ENCODE results near the gene MAJIN.
"Not testable (repeated sequence)": the region's sequence is repeated elsewhere in the genome, so short reads cannot be mapped to it uniquely, and the experiment has no call there.

The MAJIN gene, protein sequence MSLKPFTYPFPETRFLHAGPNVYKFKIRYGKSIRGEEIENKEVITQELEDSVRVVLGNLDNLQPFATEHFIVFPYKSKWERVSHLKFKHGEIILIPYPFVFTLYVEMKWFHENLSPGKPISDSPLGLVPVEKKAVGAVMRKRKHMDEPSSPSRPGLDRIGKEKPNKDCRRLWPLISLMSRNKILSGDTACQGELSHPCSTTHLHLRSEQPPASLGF

DNA sequence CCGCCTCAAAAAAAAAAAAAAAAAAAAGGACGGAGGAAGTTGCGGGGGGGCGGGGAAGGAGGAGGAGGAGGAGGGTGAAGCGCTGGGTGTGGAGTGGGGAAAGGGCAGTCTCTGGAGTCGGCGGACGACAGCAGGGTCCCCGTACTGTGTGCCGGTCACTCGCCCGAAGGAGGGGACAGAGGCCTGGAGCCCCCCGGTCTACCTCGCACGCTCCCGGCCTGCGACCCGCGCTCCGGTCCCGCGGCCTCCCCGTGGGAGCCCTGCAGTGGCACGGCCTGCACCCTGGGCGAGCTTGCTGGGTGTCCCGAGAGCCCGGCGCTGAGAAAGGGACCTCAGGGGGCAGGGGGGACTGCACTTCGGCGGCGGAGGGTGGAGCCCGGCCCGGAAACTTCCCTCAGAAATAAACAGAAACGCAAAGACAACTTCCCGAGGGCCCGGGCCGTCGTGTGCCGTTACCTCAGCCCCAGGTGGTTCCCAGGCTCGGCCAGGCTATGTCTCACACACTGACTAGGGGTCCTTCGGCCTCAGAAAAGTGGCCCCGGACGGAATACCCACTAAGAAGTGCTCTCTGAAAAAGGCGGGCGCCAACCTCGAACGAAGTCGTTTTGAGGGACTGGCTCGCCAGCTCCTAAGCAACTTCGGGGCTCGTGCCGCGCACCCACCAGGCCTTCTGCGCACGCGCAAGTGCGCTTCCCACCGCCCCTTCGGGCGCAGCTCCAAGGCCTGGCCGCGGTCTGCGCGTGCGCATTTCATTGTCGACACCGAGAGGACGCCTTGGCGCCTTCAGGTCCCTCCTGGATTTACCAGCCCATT, at the start of gene MAJIN:
Gene MAJIN (minus strand): TSS at position 688 of the 813 bp plus-strand sequence. CDS start 12,703 bp downstream, outside the sequence.
- DNase-seq = peak; percentile 24

- DNase-seq = no peak
Measured at GRCh38 chr11:65021509-65021908, 49.6 kb upstream of the MAJIN start.

DNA sequence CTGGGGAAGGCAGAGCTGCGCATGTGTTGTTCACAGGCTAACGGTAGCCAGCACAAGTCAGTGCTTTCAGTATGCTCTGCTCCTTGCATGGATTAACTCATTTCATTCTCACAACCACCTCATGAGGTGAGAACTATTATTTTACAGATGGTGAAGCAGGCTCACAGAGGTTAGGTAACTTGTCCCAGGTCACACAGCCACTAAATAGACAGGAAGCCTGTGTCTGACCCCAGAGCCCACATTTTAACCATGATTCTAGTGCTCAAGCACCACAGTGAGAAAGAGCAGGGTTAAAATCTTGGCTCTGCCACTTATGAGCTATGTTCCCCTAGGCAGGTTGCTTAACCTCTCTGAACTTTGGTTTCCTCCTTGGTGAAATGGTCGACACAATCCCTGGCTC, 49.1 kb upstream of the MAJIN start:
- DNase-seq = no peak

GRCh38 chr11:65019824-65020223, 47.9 kb upstream of the MAJIN start:
- DNase-seq = no peak

DNA sequence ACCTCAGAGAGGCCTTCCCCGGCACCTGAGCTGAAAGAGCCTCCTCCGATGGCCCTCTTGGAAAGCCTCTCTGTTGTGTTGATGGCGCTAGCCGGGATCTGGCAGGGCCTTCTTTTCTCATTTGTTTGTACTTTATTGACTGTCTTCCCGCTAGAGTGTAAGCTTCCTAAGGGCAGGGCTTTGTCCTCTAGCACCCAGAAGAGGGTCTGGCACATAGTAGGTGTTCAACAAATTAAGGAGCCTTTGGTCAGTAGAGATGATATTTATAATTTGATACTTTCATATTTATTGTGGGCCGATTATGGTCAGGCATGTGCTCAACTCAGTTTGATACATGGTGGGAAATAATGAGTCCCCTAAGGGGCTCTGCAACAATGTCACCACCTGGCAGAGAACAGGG, 46.0 kb upstream of the MAJIN start:
- no peak for DNase-seq

DNA sequence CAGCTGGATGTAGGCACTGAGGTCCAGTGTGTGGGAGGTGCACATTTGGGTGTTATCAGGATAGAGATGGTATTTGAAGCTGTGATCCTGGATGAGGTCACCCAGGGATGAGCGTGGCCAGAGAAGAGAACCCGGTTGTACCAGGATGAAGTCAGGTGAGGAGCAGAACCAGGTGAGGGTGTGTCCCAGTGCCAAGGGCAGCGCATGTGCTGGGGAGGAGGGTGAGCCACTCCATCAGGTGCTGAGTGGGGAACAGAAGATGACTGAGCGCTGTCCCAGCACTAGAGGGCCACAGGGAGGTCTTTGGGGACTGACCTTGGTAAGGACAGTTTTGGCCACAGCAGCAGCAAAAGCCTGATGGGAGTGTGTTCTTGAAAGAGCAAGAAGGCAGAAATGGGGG, 44.8 kb upstream of the MAJIN start:
- DNase-seq = no peak

DNA sequence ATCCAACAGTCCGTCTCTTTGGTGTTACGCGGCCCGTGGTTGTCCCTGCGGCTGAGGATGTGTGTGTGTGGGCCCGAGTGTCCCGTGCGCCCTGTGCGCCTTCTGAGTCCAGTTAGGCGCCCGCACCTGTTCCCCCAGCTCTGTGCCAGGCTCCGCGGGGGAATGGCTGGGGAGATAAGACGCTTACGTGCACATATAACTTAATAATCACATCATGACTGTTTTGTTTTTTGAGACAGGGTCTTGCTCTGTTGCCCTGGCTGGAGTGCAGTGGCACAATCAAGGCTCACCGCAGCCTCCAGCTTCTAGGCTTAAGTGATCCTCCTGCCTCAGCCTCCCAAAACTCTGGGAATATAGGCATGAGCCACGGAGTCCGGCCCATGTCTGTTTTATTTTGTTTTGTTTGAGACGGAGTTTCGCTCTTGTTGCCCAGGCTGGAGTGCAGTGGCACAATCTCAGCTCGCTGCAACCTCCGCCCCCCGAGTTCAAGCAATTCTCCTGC, 42.9 kb upstream of the MAJIN start:
- DNase-seq = no peak

DNA sequence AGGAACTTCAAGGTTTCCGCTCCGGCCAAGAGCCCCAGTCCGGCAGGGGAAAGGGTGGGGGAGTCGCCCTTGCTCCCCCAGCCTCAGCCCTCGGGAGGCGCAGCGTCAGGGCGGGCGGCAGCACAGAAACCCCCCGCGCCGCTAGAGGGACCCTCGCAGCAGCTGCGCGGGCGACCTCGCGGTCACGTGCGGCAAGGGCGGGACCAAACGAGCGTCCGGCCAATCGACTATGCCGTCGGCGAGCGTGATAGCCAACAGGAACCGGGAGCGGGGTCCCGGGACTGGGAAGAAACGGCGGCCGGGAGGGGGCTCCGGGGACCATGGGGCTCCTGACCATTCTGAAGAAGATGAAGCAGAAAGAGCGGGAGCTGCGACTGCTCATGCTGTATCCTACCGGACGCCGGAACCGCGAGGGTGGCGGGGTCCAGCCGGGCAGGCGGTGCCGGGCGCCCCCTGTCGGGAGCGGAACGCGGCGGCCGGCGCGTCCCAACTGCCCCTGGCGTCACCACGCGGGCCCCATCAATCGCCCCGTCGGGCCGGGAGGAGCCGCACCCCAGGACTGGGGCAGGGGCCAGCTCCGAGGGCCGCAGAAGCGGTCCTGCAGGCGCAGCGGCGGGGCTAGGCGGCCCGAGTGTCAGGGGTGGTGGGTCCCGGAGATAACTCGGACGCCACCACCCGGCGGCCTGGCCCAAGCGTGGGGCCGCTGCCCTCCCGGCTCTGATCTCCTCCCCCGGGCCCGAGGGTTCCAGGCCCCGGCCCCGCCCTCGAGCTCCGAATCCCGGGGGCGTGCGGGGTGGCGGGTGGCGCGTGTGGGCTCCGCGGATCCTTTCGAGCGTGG, 42.2 kb upstream of the MAJIN start, which contains the start of gene ARL2:
Gene ARL2 (plus strand): TSS at position 273 of the 838 bp plus-strand sequence. CDS start 48 bp downstream, at position 321.
- DNase-seq = peak; percentile 79

DNA sequence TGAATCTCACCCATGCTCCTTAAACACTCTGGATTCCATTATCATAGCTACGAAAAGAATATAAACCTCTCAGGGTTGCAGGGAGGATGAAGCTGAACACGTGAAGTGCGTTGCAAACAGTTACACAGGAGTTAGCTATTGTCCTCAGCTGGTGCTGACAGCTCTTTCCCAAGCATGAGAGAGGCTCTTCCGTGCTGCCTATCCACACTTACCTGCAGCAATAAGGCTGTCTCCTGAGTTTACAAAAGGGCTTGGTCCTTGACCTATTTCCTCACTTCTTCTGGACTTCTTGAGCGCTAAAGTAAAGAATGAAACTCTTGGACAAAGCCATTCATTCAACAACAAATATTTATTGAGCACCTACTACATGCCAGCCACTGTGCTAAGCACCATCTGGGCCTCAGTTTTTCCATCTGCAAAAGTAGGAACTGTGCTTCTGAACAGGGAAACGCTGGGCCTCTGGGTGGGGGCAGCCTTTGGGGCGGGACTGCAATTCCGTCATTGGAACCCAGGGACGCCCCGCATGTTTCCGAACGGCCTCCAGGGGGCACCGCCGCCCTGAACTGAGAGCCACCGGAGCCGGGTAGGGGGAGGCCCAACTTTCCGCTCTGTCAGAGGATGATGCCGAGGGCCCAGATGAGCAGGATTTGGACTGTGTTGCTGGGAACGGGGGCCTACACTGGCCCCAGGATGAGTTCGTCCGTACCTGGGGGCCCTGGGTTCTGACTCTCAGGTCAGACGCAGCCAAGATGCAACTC, 41.4 kb upstream of the MAJIN start:
- DNase-seq = peak; percentile 82

- no peak for DNase-seq
Measured at GRCh38 chr11:65008873-65009272, 37.0 kb upstream of the MAJIN start.

- no peak for DNase-seq
Measured at GRCh38 chr11:65008016-65008415, 36.1 kb upstream of the MAJIN start.

DNA sequence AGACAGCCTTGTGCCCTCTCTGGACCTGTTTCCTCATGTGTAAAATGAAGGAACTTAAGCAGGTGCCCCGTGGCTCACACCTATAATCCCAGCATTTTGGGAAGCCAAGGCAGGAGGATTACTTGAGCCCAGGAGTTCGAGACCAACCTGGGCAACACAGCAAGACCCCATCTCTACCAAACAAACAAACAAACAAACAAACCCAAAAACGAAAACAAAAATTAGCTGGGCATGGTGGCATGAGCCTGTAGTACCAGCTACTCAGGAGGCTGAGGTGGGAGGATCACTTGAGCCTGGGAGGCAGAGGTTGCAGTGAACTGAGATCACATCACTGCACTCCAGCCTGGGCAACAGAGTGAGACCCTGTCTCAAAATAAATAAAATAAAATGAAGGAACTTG, 32.1 kb upstream of the MAJIN start:
- DNase-seq = not testable (repeated sequence)

GRCh38 chr11:65003282-65003681, 31.4 kb upstream of the MAJIN start:
- no peak for DNase-seq

DNA sequence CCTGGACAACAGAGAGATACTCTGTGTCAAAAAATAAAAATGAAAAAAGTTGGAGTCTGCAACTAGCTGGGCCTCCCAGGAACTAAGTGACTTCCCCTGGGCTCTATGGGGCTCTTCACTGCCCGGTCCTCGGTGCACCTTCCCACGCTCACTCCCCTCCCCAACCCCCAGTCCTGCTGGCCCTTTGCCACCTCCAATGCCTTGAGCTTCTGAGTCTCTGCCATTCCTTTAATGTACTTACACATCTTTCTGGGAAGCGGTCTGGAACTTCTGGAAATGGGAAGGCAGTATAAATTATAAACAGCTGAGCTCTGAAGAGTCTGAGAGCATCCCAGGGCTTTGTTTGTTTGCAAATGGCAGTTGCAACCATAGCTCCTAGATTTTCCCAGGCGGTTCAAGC, 30.8 kb upstream of the MAJIN start:
- DNase-seq = no peak

DNA sequence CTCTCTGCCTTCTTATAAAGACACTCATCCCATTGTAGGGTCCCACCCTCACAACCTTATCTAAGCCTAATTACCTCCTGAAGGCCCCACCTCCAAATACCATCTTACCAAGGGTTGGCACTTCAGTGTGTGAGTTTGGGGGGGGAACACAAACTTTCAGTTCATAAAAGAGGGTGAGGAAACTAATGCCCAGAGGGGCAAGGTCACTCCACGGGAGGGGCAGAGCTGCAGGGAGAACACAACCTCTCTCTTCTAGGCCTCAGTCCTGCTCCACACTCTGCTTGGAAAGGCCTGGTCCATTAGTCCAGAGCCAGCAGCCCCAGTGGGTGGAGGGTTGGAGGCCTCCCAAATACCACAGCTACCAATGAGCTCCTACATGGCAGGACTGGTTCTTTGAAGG, 27.6 kb upstream of the MAJIN start:
- DNase-seq = no peak

- DNase-seq = no peak
Measured at GRCh38 chr11:64998690-64999431, 27.0 kb upstream of the MAJIN start.

DNA sequence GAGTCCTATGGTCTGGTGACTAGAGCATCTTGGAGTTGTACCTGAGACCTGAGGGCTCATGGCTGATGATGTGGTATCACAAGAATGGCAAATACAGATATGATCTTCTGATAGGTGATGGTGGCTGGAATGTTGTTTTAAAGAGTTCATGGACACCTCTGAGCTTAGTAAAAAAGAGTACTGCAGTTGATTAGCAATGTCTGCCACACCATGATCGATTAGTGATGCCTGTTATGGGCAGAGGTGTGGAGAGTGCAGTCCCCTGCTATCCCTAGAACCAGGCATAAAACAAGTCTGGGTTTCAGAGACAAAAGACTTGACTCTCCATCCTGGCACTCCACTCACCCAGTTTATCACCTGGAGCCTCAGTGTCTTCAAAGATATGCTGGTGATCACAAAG, 26.2 kb upstream of the MAJIN start:
- DNase-seq = peak; percentile 6

GRCh38 chr11:64996710-64997380, 24.9 kb upstream of the MAJIN start, which contains the start of gene BATF2:
Gene BATF2, minus strand, starts transcription at chr11:64996971. Its CDS starts 57 bp downstream, at chr11:64996914.
- DNase-seq = peak; percentile 65

GRCh38 chr11:64996327-64996709, 24.4 kb upstream of the MAJIN start:
- DNase-seq = no peak

GRCh38 chr11:64994318-64994717, 22.4 kb upstream of the MAJIN start:
- DNase-seq = no peak

All from NCI-H510A treated with DMSO at 0.1 percent for 48 hours (cell line).